ENCODE measurements around the gene RGP1.

RGP1 gene

DNA sequence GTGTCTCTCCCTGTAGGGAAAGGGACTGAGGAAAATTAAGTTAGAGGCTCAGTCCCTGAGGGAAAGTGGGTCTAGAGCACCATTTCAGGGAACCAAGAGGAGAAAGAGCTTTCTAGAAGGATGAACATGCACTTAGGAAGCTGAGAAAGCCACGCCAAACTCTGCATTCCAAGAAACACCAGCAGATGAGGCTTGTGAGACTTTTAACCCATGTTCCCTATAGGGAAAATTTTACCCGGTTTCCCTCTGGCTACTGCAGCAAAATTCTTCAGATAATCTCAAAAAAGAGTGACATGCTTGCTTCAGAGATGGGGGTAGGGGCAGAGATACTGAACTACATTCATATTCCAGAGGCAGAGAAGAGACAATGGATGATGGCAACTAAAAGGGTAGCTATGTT, 25.7 kb upstream of the RGP1 start:
- no peak for DNase-seq

DNA sequence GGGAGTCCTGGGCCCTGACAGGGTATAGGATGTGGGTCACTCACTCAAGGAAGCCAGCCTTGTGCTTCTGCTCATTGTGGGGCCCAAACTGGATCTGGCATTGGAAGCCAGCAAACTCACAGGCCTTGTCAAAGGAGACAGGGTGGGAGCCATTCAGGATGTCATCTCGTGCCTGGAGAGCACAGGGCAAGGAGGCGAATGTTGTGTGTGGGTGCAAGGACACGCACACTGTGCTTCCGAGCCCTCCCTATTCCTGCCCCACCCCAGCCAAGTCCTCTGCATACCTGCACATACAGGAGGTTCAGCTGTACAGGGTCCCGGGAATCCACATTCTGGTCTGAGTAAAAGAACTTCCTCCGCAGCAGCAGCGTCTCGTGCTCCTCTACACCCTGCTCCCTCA, 25.2 kb upstream of the RGP1 start:
- DNase-seq, result no peak

DNA sequence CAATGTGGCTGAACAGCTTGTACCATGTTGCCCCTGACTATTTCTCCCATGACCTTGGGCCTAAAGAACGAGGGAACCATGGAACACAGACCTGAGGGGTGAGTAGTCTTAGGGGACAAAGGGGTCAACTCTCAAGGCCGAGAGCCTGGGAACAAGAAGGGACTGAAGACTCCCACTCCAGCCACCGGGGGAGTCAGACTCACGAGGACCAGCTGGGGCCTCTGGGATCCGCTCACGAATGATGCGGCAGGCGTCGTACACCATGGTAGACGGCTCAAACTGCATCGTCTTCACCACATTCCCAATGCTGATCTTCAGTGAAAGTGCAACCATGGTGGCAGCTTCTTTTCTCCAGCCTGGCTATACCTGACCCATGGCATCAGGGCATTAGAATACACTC, 23.7 kb upstream of the RGP1 start:
- DNase-seq, result no peak

DNA sequence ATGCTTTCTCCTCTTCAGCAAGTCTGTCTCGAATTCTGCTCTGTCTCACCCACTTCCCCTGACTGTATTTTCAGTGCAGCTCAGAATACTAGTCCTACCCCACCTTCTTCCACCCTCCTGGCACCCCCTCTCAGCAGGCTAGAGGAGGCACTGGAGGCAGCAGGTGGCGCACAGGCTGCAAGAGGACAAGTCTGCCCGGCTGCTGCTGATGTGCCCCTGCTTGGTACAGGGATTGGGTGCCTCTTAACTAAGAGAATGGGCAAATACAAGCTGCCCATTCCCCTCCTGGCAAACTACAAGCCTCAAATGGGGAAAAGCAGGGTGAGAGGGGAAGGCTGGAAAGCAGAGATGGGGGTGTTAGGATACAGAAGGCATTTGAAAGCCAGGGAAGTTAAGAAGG, 22.2 kb upstream of the RGP1 start:
- peak; percentile 32 for DNase-seq

DNA sequence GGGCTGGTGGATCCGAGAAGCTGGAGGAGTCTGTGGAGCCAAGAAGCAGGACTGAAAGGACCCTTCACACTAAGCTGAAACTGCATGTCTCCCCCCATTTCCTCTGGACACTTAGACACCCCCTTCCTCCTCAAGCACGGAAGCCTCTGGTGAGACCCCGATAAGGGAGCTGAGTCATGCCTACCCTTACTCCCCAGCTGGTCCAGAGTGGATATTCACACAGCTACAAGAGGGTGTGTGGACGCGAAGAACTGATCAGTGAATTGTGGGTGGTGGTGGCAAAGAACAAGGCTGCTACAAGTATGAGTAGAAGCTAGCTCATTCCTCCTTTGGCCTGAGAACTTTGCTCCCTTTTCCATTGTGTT, 21.4 kb upstream of the RGP1 start:
- no peak for DNase-seq

DNA sequence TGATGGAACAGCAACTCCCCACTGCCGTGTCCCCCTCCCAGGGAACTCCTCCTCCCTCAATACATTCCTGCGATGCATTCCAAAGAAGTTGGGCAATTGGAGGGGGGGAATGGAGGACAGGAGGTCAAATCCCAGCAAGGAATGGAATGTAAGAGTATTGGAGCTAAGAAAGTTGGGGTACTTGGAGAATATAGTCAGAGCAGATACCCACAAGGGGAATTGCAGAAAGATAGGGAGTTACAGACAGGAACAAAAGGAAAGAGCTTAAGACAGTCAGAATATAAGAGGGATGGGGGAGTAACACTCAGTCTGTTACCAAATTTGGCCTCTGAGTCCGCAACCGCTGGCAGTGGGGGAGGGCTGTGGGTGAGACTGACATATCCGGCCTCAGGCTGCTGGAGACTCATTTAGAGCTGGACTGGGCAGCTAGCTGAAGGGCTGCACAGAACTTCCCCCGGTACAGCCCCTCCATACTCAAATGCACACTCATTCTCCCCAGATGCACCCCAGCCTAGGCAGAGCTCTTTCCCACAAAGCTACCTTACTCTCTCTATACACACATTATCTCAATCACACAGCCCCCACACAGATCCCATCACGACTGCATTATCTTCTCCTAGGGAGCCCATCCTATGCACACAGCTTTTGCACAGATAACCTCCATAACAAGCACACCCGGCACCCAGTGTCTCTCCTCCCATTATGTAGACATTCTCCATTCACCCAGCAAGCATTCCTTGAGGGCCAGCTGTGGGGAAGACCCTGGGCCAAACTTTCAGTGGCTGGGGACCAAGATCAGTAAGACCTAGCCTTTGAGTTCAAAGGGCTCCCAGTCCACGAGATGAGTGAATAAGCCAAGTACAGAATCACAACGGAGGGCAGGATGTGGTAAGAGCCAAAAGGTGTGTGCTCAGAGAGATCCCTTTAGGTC, 20.8 kb upstream of the RGP1 start:
- peak; percentile 96 for DNase-seq

DNA sequence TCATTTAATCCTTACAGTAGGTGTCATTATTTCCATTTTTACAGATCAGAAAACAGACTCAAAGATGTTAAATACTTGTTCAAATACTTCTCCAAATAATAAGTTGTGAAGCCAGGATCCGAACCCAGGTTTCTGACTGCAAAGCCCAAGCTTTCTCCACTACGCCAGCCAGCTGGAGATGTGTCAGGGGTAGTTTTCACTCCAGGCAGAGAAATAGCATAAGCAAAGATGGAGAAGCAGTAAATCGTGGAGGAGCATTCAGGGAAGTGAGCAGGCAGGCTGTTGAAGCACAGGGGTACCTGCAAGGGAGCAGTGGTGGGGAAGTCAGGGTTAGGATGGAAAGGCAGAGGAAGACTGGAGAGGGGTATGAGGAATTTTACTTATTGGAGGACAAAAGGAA, 20.0 kb upstream of the RGP1 start:
- DNase-seq, result no peak

DNA sequence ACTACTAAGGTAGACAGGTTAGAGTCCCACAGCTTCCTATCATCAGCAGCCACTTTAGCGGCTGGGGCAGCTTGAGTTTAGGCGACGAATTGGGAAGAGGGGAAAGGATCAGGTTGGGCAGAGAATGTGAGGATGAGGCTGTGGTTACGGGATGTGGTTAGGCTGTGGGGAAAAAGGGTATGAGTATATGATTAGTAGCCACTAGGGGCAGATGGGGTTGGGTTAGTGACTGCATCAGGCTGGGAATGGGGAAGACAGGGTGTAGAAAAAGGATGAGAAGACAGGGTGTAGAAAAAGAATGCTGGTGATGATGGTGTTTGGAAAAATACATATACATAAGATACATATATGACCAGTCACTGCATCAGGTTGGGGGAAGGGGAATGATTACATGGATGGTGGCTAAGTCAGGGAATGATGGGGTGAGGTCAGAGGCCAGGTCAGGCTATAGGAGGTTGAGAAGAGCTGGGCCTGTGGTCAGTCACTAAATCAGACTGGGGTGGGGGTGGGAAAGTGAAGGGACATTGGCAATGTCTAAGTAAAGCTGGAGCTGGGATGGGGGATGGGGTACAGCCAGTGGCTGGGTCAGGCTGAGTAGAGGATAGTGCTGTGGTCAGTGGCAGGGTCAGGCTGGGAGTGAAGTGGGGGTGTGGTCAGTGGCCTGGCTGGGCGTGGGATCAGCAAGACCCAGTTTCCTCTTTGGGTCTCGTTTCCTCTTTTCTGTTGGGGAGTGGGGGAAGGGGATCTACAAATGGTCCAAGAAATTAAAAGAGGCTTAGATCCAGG, 19.2 kb upstream of the RGP1 start:
- peak; percentile 94 for DNase-seq

DNA sequence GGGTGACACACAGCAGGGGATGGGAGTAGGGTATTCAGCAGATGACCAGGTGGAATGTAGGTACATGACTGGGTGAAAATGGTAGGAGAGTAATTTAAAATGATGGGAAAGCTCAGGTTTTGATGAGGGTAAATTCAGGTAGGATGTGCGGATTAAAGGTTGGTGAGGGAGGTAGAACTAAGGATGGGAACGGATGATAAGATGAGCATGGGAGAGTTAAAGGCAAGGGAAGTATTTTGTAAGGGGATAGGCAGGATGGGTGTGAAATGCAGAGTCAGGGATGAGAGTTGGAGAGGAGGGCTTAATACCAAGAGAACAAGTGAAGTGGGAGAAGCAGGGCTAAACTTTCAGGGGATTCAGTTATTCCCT, 18.6 kb upstream of the RGP1 start:
- DNase-seq, result no peak

DNA sequence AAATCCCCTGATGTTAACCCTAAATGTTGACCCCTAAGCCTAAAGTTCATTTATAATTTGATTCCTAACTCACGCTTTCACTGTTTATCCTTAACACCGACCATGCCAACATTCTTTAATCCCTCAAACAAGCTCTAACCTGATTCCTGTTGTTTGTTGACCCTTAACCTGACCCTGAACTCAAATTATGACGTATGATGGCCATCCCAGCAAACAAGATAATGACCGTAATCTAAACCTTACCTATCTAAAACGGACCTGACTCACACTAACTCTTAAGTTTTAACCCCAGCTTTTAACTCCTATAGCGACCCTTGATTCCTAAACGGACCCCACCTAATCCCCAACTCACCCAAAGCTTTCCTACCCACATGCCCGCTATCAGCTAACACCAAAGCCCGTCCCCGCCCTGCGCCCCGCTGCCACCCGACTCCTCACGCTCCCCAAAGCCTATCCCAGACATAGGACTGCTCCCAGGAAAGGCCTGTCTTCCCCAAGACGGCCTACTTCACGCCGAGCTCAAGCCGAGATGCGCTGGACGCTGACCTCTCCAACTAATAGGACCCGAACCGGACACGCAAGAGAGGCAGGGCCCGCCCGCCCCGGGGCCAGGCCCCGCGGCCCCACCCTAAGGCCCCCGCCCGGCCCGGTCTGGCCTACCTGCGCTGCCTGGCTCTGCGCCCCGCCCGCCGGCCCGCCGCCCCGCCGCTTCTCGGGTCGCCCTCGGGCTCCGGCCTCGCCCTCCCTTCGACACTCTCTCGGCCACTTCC, 17.5 kb upstream of the RGP1 start:
- peak; percentile 23 for DNase-seq

DNA sequence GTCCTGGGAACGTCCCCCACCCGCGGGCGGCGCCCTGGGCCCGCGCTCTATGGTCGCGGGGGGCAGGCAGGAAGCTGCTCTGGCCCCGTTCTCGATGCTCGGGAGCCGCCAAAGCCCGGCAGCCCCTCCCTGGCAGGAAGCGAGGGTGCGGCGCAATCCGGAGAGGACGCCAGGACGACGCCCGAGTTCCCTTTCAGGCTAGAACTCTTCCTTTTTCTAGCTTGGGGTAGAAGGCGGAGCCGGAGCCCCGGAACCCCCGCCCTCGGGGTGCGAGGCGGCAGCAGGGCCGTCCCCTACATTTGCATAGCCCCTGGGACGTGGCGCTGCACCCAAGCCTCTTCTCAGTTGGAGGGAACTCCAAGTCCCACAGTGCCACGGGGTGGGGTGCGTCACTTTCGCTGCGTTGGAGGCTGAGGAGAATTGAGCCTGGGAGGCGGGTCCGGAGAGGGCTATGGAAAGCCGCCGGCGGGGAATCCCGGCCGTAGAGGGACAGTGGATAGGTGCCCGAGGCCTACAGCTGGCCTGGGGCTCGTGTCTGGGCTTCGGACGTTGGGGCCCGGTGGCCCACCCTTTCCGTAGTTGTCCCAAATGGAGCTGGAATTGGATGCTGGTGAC, 16.8 kb upstream of the RGP1 start, which contains the start of the genes CREB3 and TLN1:
CREB3 (plus strand) TSS at position 482 of the 615 bp plus-strand sequence; CDS start at position 589, 107 bp downstream.
TLN1 (minus strand) TSS at position 11 of the 615 bp plus-strand sequence. CDS start 6,501 bp downstream, outside the sequence.
- peak; percentile 99 for DNase-seq

DNA sequence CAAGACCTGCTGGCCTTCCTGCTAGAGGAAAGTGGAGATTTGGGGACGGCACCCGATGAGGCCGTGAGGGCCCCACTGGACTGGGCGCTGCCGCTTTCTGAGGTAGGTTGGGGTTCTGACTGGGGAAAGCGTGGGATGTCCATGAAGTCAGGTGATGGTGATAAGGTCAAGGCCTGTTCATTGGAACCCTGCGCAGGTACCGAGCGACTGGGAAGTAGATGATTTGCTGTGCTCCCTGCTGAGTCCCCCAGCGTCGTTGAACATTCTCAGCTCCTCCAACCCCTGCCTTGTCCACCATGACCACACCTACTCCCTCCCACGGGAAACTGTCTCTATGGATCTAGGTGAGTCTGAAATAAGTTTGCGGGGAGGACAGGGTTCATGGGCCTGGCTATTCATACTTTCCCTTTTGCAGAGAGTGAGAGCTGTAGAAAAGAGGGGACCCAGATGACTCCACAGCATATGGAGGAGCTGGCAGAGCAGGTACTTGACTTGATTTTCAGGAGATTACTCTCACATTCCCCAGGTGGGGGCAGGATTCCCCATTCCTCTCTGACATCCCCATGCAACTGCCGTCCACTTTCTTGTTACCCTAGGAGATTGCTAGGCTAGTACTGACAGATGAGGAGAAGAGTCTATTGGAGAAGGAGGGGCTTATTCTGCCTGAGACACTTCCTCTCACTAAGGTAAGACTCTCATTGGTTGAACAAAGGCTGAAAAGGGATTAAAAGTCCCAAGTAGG, 16.1 kb upstream of the RGP1 start:
- peak; percentile 68 for DNase-seq

DNA sequence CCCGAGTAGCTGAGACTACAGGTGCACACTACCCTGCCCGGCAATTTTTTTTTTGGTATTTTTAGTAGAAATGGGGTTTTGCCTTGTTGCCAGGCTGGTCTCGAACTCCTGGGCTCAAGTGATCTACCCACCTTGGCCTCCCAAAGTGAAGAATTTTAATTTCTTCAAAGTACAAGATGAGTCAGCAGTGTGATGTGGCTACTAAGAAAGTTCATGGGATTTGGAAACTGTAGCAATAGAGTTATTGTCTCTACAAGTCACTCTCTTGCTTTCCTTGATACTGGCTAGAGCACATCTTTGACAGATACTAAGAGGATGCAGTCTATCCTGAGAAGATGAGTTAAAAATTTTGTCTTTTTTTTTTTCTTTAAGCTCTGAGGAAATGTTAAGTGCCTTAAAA, 15.0 kb upstream of the RGP1 start:
- no peak for DNase-seq

DNA sequence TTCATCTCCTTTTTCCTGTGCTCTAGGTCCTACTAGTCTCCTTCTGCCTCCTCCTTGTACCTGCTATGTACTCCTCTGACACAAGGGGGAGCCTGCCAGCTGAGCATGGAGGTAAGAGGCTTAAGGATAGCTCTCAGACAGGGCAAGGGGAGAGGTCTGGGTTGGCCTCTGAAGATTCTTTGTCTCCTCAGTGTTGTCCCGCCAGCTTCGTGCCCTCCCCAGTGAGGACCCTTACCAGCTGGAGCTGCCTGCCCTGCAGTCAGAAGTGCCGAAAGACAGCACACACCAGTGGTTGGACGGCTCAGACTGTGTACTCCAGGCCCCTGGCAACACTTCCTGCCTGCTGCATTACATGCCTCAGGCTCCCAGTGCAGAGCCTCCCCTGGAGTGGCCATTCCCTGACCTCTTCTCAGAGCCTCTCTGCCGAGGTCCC, 12.9 kb upstream of the RGP1 start:
- DNase-seq, result peak; percentile 70

DNA sequence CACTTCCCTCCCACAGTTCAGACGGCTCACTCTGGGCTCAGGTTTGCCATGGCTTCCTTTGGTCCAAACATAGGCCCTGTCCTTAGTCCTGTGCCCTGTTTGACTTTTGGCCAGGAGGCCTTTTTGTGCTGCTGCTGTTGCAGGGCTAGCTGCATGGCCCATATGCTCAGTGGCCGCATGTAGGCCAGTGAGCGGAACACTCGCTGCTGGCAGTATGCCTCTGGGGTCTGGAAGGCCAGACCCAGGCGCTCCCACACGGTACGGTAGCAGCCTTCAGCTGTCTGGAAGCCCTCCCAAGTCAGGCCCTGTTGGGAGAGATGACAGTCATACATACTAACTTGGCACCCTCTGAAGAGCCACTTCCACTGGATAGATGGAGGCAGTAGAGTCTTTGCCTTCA, 11.9 kb upstream of the RGP1 start:
- DNase-seq, result no peak

DNA sequence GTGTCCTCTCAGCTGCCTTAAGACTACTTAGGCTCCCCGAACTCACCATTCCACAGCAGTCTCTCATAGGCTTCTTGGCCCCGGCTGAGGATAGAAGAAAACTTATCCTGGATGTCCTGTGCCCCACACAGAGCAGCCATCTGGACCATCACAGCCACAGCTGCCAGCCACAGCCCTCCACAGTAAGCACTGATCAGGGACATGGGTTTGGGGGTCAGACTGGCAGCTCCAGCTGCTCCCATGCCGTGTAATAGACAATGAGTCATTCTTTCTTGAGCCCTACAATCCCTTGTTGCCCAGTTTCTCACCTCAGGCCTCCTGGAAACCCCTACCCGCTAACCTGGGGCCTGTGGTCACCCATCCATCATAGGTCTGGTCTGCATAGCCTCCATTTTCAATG, 10.9 kb upstream of the RGP1 start:
- no peak for DNase-seq

DNA sequence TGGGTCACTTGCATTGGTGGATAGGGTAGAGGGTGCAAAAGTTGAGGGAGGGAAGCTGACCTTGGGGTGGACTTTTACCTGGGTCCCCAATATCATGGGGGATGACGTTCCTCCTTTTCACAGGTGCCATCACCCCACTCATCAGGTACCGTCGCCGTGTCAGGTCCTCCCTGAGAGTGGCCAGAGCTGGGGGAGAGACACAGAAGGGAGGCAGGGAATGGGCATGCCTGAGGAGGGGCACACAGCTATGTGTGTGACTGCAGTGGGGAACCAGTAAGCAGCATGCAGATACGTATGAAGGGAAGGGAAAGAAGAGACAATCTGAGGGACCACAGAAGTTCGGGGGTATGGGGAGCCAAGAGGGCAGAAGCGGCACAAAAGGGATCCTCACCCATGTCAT, 10.2 kb upstream of the RGP1 start:
- no peak for DNase-seq

DNA sequence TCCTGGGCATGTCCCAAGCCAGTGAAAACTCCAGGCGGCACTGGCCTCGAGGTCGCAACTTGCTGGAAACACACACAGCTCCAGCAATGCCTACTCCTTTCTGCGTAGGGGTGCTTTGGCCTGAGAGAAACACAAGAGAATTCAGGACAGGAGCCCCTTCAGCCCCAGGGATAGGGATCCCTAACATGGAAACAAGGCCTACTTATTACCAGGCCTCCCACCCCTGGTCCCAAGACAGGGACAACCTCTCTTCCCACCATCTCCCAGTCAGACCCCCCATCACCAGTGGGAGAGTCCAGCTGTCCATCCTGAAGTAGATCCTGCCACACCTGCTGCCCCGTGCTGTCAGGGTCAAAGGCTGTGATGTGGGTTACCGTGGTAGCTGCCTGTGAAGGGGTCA, 8.8 kb upstream of the RGP1 start:
- no peak for DNase-seq

DNA sequence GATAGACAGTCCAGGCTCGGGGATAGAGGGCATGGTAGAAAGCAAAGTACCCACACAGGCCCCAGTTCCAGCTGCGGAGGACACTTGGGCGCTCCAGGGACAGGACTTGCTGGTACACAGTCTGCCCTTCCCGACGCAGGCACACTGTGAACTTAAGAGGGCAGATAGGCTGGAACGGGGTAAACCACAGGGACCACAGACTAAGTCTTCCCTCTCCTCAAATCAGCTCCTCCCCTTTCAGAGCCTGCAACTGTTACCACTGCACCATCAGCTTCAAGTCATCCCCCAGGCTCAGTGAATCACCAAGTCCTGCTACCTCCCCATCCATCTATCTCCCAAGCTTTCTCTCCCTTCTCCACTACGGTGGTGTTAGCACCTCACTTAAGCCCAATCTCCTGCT, 7.3 kb upstream of the RGP1 start:
- no peak for DNase-seq

DNA sequence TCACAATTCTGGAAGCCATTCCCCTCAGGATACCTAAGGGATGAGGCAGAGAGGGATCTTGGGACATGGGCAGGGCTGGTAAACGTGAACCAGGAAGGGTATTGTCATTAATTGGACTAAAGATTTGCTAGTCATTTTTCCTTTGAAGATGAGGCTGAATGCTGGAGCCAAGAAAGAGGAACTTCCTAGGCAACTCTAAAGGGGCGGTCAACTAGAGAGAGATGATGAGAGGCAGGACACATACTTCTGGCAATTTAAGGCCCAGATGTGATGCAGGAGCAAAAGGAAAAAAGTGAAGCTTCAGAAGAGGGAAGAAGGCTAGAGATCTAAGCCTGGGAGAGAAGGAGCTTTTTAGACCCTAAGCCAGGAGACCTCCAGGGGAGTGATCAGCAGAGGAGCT, 5.6 kb upstream of the RGP1 start:
- no peak for DNase-seq

DNA sequence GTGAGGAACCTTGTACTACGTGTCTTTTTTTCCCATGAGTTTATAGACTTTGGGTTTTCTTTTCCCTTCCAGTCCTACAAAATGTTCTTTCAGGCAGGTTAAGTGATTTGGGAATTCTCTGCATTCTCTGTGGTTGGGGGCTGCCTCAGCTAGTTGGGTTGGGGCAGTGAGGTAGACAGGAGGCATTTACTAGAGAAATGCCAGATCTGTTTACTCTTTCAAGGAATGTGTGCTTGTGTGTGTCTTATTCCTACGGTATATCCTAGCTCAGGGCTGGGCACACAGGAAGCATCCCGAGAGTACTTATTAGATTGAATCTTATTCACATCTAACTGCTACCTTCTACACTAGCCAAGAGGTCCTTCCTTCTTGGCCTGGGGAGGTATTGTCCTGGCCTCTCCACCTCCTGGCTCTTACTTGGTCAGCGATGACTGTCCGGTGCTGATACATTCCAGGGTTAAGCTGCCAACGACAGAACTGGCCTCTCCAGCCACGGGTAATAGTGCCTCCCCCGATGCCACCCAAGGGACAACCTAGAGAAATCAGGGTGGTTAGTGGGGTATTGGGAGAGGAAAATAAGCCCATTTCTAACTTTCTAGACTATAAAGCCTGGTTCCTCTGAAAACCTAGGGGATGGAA, 5.1 kb upstream of the RGP1 start:
- no peak for DNase-seq

DNA sequence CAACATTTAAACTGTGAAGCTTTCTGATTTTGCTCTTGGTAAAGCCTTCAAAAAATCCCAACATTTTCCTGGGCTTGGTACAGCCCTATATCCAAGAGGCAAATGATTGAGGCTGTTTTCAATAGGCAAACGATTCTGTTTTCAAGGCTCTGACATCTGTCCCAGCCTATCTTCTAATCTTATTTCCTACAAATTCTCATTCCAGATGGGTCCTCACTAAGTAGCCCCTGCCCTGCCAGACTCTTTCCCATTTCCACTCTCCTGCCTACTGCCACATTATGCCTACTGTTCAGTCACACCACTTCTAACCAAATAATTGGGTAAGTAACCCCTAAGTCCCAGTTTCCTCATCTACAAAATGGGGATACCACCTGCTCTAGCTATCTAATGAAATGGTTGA, 3.5 kb upstream of the RGP1 start:
- no peak for DNase-seq
